NCI-H1930 (cell line): ENCODE data around the gene MED13L.

ENCODE experiments used
- DNase-seq, 2 experiments: peaks; one replicate each; lab custom pipeline; 2025; lab: John Stamatoyannopoulos, UW

MED13L gene

GRCh38 chr12:116210762-116211161, 66.7 kb downstream of the MED13L start:
- DNase-seq: no peak

- DNase-seq: no peak
These were observed 67.4 kb downstream of the MED13L start for GRCh38 chr12:116210131-116210530.

DNA sequence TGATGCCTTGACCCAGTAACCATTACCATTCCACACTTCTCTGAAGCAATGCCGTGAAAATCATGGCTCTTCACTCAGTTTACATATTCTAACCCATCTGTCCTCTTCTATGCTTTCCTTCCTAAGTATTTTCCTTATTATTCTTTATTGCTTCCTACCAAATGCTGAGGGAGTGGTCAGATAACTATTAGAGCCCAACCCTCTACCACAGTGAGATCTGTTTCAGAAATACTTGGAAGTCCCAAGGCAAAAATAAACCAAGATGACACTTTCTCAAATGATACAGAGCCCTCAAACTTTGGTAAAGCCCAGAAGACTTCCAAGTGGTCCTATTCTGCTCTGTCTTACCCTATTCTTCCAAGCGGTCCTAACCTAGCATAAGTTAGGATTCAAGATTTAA, 68.0 kb downstream of the MED13L start:
- DNase-seq: no peak

DNA sequence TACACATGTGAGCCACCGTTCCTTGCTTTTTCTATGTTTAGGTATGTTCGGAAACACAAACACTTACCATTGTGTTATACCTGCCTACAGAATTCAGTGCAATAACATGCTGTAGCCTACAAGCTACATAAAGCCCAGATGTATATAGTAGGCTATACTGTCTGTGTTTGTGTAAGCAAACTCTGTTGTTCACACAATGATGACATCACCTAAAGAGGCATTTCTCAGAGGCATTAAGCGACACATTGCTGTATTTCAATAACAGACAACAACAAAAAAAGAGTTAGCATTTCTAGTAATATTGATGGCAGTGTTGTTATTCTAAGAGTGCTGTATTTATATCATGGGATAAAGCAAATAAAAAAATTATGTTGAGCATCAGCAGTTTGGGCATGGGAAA, 70.2 kb downstream of the MED13L start:
- DNase-seq: no peak

GRCh38 chr12:116206828-116207227, 70.7 kb downstream of the MED13L start:
- no peak for DNase-seq

DNA sequence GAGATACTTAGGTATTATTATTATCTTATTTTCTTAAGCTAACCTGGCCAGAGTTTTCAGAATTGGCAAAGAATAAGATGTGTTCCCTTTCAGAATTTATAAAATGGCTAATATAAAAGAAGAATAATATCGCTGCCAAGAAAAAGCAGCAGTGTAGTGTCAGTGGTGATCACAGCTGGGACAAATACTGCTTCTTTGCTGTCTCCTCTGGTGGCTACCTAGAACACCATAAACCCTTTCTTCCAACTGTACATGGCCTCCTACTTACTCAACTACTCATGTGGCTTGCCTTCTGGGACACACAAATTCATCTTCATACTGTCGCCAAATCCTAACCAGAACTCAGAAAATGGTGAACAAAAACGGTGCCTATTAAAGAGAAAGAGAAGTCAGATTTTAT, 72.7 kb downstream of the MED13L start:
- DNase-seq: no peak

DNA sequence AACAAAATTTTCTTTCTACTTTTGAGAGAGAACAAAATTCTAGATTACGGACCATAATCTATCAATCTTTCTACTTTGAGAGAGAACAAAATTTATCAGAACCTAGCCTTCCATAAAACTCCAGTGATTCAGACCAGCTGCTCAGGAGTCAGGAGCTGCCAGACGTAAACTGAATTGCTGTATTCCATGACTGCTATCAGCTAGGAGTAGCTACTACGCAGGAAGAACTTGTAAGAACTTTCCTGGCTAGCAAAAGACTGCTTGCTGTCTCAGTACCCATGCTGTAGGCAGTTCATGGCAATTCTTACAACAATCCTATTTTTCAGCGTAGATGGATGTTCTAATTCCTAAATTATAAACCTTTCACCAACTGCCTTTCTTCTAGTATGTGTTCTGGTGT, 73.3 kb downstream of the MED13L start:
- DNase-seq: no peak

DNA sequence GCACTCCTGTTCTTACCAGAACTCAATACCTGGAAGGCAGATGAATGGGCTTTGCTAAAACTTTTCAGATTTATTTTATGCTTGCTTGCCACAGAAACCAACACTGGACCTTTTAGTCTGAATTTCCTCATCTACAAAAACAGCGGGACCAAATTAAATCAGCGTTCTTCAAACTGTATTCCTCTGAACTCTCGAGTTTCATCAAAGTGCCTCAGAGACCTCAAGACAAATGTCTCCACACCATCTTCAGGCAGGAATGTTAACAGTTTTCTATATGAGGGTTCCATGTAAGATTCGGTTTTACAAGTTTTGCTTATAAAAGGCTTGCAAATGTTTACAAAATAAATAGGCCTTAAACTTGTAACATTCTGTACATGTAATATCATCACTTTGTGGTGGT, 74.6 kb downstream of the MED13L start:
- DNase-seq: no peak

DNA sequence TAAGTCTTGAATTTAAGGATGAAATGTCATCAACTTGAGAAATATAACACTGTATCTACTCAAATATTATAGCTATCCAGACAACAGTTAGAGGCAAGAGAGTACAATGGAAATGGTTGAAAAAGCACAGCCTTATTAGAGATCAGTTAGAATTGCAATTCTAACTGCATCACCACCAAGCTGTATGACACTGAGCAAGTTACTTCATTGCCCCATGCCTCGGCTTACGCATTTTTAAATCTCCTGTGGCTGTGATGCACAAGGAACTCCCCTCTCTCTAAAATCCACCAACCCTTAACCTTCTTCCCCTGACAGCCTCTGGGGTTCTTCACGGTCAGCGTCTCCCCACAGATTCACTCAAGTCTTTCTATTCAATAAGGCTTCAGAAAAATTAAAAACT, 75.1 kb downstream of the MED13L start:
- no peak for DNase-seq

GRCh38 chr12:116201908-116202307, 75.6 kb downstream of the MED13L start:
- DNase-seq: no peak

- DNase-seq: no peak
These were observed 76.1 kb downstream of the MED13L start for GRCh38 chr12:116201359-116201758.

- no peak for DNase-seq
These were observed 76.7 kb downstream of the MED13L start for GRCh38 chr12:116200812-116201211.

GRCh38 chr12:116199160-116199706, 78.3 kb downstream of the MED13L start:
- DNase-seq: no peak

DNA sequence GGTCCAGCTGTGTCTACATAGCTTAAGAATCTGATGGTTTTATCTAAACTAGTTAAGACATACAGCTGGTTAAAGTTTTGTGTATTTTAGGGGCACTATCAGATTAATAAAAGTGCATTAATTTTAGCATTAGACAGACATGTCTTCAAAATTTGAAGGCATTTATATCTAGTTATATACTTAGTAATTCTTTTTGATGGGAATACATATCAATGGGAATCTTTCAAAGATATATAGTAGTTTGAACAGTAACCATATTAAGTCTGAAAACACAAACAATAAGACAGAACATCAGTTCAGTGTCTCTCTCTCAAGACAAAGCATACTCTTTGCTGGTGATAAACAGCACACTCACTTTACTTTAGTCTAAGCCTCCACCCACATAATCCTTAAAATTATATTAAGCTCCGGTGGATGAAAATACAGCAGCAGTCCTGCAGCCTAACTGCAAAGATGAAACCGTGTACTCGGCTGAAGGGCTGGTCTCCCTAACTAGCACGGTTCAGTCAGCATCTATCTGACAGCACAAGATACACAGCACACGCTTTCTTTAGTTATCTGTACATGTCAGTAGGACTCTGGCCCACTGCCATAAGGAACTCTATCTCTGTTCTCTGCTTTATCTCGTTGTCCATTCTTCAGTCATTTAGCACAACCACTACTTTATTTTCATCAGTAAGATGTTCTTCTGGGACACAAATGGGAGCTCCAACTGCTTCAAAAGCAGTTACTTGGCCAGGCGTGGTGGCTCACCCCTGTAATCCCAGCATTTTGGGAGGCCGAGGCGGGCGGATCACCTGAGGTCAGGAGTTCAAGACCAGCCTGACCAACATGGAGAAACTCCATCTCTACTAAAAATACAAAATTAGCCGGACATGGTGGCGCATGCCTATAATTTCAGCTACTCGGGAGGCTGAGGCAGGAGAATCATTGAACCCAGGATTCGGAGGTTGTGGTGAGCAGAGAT, 80.5 kb downstream of the MED13L start:
- DNase-seq: no peak

DNA sequence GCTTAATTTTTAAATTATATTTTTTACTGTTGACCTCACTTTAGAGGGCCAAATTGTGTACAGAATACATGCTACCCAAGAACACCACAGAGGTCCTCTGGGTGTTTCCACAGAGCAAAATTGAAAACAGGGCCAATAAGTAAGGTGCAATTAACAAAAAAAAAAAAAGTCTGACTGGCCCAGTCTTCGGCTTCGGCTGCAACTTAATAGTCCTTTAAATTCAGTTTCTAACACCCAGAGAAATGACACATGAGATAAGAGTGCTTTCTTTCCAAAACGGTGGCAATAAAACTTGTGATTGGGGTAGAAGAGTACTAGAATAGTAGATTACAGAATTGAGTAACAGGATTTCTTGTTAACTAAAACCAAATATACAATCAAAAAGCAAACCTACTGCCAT, 81.3 kb downstream of the MED13L start:
- no peak for DNase-seq

DNA sequence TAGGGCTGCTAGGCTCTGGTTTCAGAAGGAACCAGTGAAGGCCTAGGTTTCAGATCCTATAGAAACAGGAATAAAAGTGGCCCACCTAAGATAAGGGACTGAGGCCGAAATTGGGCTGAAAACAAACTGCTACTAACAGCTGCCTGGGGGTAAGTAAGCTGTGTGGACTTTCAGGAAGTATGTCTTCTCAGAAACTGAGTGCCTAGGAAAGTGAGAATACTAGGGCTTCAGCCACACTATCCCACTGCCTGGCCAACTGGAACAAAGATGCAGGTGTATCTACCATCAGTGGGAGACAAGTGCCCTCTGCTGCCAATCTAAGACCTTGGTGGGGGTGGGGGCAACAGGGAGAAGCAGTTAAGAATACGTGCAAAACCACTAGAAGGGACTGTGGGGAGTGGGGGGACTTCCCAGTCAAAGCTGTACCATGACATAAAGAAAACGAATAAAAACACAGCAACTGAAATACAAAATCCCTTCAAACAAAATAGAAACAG, 82.5 kb downstream of the MED13L start:
- no peak for DNase-seq

- no peak for DNase-seq
These were observed 87.8 kb downstream of the MED13L start for GRCh38 chr12:116189692-116190091.

DNA sequence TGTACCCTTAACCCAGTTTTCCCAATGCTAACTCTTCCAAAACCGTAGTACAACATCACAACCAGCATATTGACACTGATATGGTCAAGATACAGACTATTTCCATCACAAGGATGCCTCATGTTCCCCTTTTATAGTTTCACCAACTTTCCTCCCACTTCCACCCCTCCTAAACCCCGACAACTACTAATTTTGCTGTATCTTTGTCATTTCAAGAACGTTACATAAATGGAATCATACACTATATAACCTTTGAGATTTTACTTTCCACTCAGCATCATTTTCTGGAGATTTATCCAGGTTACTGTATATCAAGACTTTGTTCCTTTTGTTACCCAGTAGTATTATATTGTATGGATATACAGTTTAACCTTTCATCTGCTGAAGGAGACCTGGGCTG, 88.9 kb downstream of the MED13L start:
- no peak for DNase-seq

GRCh38 chr12:116187151-116187511, 90.4 kb downstream of the MED13L start:
- no peak for DNase-seq

GRCh38 chr12:116186482-116187150, 90.9 kb downstream of the MED13L start:
- DNase-seq: no peak

GRCh38 chr12:116184763-116185162, 92.7 kb downstream of the MED13L start:
- DNase-seq: no peak

DNA sequence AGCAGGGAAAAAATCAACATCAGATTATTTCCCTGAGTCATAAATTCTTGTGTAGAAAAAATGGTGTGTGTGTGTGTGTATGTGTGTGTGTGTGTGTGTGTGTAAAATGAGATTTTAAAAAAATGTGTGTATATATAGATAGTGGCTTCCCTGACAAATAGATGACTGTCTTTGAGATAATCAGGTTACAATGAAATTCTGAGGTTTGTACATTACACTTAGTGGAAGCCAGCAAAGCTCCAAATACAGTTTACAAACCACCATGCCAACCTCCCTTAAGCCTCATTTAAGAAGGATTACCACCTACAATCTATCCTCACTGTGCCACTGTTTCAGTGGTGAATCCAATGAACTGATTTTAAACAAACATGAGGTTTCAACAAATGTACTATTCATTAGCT, 93.8 kb downstream of the MED13L start:
- no peak for DNase-seq
